Measurements from ENCODE around the gene COL18A1.

The COL18A1 gene

DNA sequence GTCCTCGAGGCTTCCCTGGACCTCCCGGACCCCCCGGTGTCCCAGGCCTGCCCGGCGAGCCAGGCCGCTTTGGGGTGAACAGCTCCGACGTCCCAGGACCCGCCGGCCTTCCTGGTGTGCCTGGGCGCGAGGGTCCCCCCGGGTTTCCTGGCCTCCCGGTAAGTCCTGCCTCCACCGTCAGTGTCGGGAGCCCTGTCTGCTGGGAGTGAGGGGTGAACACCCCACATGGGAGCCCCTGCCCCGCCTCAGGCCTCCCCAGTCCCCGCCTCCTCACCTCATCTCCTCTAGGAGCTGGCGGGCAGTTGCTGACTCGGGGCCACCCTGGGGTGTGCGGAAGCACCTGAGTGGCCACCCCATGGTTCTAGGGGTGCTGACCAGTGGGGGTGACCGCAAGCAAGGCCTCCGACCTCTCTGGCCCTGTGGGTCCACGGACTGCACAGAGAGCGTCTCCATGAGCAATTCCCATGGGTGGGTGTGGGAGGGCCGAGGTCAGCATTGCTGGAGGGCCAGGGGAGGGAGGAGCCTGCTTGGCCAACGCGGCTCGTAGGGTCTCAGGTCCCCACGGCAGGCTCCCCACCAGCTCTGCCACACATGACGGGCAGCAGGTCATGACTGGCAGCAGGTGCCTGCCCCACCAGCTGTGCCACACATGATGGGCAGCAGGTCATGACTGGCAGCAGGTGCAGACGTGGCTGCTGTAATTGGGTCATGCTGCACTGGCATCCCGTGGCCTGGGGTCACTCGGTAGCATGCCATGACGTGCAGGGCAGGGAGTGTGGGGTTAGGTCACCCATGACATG, 75.9 kb downstream of the COL18A1 start:
- DNase-seq (ENCODE audit: low spot score), result no peak

DNA sequence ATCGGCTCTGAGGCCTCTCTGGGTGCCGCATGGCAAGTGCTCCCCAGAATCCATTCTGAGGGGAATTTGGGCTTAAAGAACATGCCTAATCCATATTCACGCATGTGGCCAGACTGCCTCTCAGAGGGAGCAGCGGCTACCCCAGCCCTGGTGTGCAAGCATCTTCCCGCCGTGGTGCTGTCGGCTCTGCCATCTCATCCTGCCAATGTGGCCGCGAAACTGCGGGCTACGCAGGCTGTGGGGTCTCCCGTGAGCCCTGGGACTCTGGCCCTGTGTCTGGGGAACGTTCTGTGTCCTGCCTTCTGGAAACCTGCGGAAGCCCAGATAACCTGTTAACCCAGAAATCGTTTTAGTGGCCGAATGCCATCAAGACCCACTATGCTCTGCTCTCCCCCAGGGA, 76.6 kb downstream of the COL18A1 start:
- no peak for DNase-seq (ENCODE audit: low spot score)

DNA sequence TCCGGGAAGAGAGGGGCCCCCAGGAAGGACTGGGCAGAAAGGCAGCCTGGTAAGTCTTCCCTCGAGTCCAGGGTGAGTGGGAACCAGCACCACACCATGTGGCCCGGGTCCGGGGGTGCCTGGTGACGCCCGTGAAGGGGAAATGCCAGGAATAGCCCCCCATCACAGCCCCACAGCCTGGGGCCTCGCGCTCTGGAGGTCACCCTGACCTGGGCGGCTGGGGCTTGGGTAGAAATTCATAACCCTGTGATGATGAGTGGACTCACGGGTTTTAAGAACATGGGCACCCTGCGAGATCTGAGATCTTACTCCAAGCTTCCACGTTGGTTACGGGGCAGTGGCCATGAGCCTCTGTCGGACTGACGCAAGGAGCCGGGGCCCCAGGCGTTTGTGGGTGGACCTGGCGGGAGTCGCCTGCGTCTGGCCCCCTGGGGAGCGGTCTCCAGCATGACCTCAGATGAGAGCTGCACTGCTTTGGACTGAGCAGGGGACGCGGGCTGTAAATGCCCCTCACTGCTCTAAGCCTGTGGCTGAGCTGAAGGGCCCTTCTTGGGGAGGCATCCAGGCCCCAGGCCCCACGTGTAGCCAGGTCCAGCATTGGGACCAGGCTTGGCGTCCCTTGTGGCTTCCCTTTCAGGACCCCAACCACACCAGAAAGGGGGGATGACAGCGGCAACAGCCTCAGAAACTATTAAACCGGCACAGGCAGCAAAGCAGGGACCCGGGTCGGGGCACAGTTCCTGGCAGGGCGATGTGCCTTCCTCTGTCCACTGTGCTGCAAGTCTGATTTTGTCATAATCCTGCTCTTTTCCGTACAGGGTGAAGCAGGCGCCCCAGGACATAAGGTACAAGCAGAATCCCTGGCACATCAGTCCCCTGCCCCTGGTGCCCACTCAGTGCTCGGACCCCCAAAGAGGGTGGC, 77.3 kb downstream of the COL18A1 start:
- no peak for DNase-seq (ENCODE audit: low spot score)

DNA sequence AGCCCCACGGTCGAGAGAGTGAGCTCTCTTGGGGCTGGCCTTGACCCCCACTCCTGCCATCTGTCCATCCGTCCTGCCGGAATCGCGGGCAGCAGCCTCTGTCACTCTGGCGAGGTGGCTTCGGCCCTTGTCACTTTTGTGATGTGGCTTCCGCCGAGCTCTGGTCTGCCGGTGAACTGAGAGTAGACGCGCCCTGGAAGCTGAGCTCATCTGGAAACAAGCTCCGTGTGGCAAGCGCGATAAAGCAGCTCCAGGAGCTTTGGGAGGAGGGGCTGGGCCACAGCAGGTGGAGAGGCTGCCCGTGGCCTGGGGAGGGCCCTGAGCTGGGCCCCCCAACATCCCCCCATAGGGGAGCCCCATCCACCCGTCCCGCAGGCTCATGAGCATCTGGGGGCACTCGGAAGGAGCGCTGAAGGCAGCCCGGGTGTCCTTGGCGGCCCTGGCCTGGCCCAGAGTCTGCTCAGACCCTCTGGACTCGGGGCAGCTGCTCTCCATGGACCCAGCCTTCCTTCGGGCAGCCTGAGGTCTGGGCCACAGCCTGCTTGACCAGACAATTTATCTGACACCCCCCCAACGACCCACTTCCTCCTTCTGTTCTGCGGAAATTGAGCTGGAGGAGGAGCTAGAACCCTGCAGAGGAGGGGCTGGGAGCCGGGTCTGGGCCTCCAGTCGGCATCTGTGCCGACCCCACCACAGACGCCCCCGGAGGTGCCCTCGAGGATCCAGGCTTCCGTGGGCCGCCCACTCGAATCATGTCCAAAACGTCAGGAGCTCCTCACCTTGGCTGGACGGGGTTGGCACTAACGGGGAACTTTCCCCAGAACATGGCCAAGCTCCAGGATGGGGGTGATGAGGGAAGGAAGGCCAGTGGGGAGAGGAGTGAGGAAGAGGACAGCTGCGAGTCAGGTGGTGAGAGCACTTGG, 78.2 kb downstream of the COL18A1 start:
- no peak for DNase-seq (ENCODE audit: low spot score)

DNA sequence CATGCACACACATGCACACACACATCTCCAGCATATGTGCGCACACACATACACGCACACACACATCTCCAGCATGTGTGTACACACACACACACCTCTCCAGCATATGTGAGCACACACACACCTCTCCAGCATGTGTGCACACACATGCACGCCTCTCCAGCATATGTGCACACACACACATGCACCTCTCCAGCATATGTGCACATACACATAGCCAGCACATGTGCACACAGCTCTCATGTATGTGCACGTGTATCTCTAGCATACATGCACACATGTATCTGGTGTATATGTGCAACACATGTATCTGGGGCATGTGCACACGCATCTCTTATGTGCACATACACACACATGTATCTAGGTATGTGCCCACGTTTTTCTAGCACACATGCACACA, 79.4 kb downstream of the COL18A1 start:
- no peak for DNase-seq (ENCODE audit: low spot score)

DNA sequence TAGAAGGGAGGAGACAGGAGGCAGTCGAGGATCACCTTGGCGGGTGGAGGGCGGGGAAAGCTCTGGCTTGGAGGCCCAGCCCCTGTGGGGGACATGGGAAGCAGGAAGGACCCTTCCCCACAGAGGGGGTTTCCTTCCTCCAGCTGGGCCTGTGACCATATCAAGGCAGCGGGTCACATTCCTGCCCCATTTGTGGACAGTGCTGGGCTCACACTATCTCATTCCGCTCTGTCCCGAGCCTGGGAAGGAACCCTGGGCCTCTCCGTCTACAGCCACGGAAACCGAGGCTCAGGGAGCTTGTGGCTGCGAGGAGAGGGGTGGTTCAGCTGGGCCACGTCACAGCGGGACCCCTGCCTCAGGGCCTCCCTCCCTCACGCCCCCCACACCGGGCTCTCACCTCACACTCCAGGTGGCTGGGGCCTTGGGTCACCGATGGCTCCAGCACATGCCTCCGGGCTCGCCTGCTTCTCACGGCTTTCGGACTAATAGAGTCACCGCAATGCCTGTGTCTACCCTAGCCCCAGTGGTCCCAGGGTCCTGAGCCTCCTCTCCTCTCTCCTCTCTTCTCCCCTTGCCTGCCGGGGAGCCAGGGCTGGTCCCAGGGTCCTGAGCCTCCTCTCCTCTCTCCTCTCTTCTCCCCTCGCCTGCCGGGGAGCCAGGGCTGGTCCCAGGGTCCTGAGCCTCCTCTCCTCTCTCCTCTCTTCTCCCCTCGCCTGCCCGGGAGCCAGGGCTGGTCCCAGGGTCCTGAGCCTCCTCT, 80.9 kb downstream of the COL18A1 start:
- no peak for DNase-seq (ENCODE audit: low spot score)

DNA sequence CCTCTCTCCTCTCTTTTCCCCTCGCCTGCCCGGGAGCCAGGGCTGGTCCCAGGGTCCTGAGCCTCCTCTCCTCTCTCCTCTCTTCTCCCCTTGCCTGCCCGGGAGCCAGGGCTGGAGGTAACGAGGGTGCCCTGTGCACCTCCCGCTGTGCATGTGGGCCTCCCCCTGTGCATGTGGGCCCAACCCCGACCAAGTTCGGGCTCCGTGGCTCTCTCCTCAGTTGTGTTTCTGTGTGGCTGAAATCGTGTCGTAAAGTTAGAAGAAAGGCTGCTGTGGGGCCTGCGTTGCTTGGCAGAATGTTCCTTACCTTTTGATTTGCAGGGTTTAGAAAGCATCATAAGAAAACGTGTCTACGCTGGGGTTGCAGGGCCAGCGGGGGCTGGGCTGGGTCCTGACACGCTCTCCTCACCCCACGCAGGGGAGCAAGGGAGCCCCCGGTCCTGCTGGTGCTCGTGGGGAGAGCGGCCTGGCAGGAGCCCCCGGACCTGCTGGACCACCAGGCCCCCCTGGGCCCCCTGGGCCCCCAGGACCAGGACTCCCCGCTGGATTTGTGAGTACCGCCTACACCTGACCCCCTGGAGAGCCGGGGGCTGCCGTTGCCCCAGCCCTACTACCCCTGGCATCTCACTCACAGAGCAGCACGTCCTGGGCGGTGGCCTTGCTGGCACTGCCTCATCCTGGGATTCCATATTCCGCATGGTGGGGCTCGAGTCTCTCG, 81.6 kb downstream of the COL18A1 start:
- DNase-seq (ENCODE audit: low spot score), result no peak

DNA sequence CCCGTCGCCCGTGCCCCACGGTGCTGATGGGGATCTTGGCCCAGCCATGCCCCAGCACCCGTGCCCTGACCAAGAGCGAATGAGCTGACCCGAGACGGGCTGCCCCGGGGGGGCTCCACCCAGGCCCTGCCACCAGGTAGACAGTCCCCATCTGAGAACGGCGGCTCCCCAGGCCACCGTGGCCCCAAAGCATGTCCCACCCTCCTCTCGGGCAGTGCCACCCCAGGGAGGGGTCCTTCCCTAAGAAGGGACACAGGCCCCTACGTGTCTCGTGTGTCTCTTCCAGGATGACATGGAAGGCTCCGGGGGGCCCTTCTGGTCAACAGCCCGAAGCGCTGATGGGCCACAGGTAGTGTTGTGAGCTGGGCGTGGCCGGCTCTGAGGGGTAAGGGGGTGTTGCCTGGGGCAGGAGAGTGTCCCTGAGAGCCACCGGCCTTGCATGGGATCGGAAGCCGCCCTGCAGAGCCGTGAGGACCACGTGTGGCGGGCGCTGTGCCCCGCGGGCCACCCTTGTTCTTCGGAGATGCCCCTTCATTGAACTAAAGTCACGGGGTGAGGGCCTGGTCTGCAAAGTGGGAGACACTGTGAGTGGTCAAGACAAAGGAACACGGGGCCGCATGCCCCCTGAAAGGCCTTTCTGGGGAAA, 82.3 kb downstream of the COL18A1 start:
- no peak for DNase-seq (ENCODE audit: low spot score)

DNA sequence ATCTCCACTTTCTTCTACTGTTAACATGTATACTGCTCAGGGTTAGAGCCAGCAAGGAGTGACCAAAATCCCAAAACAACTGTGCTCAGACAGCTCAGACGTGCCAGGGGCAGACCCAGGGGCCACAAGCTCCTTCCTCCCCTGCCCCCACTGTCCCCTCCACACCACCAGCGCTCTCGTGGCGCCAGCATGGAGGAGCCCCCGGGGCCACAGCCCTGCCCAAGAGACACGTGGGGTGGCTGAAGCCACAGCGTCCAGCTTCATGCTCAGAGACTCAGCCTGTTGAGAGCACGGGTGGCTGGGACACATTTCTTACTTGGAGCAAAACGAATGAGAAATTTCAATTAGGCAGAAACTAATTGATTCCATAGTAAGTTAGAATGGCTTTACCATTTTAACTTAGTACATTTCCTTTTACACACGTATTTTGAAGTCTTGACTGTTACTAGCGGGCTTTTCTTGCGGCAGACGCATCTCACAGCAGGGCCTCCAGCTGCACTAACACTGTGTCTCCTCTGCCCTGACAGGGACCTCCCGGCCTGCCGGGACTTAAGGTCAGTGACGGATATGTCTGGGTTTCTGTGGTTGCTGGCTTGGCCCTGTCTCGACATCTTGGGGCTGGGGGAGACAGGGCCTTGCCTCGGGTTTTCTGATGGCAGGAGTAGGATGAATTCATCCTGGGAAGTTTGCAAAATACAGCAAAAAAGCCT, 83.1 kb downstream of the COL18A1 start:
- DNase-seq (ENCODE audit: low spot score), result no peak

DNA sequence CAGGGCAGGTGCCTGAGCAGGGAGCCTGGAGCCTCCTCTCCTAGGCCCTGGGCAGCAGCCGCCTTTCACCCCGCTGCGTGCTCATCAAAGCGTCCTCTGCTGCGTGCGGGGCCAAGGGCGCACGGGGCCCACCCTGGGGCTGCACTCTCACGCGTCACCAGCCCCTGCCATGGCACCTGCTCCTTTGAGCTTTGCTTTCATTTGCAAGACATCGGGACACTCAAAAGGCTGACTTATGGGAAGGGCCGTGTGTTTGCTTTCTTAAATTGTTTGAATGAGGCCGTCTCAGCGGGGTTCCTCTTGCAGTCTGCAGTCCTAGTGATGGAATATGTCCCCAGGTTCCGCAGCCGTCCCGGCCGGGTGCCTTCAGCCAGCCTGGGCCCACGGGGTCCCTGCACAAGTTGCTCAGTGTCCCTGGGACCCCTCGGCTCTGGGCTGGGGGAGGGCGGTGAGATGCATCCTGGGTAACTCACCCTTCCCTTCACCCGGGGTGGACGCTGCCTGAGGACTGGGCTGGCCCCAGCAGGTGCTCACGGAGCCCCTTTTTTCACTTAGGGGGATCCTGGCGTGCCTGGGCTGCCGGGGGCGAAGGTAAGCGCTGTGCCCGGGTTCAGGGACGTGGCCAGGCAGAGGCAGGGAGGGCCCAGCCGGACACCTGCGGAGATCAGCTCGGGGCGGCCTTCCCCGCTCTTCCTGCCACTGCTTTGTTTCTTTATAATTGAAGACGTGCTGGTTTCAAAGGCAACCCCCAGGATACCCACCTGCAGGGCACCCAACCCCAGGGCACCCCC, 84.2 kb downstream of the COL18A1 start:
- DNase-seq (ENCODE audit: low spot score), result no peak

DNA sequence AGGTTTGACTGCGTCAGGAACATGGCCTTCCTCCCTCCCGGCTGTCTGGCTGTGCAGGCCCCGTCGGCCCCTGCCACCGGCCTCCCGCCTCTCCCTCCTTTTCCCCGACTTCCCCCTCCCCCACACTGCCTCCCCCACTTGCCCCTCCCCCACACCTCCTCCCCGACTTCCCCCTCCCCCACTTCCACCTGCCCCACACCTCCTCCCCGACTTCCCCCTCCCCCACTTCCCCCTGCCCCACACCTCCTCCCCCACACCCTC, 84.7 kb downstream of the COL18A1 start:
- no peak for DNase-seq (ENCODE audit: low spot score)

DNA sequence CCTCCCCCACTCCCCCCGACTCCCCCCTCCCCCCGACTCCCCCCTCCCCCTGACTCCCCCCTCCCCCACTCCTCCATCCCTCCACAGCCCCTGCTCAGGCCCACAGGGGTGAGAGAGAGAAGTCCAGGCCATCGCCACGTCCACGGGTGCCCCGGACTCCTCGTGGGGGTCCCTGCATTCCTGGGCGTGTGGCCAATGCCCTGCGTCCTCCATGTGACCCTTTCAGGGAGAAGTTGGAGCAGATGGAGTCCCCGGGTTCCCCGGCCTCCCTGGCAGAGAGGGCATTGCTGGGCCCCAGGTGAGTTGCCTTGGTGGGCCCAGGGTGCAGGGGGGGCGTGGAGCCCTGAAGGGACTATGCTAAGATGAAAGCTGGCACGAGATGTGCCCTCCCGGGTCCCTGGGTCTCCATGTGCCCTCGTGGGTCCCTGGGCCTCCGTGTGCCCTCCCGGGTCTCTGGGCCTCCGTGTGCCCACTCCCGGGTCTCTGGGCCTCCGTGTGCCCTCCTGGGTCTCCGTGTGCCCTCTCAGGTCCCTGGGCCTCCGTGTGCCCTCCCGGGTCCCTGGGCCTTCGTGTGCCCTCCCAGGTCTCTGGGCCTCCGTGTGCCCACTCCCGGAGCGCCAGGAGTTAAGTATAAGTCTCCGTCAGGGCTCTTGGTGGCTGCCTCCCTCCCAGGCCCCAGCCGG, 85.2 kb downstream of the COL18A1 start:
- DNase-seq (ENCODE audit: low spot score), result no peak

DNA sequence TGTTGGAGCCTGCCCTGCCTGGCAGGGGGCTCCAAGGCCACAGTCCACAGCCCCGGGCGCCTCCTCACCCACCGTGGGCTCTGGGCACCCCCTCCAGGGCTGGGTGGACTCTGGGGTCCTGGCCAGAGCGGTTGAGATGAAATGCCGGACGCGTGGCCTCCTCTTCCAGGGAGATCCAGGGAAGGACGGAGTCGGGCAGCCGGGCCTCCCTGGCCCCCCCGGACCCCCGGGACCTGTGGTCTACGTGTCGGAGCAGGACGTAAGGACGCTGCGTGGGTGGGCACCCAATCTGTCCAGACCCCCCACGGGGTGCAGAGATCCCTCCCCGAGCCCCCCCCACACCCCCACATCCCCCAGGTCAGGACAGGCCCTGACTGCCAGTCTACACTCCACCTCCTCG, 86.1 kb downstream of the COL18A1 start:
- no peak for DNase-seq (ENCODE audit: low spot score)

DNA sequence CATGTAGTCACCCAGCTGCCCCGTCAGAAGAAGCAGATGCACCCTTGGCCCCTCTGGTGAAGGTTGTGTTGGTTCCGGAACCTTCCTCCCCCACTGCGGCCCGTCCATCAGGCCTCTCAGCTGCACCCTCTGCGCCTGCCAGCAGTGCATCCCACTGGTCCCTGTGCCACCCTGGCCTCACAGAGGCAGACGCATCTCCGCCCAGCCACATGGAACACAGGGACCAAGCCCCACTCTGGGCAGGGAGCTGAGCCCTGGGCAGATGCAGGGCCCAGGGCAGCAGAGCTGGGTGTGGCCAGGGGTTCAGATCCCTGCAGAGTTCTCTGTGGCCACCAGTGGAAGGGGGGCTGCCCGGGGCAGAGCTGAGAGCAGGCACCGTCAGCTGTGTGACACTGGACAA, 86.7 kb downstream of the COL18A1 start:
- DNase-seq (ENCODE audit: low spot score), result no peak

DNA sequence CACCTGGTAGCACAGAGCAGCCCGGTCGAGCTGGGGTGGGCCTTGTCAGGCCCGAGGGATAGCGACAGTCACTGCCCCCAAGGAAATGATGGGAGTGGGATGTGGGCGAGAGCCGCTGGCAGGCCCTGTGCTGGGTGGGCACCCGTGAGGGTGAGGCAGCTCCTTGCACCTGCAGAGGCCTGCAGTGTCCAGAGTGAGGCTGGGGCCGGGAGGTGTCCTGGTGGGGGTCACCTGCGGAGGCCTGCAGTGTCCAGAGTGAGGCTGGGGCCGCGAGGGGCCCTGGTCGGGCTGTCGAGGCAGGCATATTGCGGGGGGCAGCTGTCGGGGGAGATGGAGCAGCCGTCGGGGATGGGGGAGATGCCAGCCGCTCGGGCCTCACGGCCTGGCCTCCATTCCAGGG, 87.8 kb downstream of the COL18A1 start:
- no peak for DNase-seq (ENCODE audit: low spot score)

DNA sequence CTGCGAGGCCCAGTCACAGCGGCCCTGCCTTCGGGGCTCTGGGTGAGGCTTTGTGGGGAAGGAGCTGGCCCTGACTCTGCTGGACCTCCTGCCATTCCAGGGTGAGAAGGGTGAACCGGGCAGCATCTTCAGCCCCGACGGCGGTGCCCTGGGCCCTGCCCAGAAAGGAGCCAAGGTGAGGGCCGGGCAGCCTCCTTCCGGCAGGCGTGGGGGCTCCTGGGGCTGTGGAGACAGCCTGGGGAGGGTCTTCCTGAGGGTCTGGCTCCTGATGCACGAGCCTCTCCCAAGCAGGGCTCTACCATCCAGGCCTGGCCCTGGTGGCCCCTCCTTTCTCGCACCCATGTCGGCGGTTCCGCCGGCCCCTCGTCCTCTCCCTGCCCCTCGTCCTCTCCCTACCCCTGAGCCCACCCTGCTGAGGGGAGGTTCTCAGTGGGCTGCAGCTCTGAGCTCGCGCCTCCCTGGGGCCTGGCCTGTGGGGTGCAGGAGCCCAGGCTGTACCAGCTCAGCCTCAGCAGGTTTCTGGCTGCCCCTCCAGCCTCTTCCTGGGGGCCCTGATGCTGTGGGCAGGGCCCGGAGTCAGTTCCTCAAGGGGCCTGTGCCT, 88.5 kb downstream of the COL18A1 start:
- DNase-seq (ENCODE audit: low spot score), result no peak

DNA sequence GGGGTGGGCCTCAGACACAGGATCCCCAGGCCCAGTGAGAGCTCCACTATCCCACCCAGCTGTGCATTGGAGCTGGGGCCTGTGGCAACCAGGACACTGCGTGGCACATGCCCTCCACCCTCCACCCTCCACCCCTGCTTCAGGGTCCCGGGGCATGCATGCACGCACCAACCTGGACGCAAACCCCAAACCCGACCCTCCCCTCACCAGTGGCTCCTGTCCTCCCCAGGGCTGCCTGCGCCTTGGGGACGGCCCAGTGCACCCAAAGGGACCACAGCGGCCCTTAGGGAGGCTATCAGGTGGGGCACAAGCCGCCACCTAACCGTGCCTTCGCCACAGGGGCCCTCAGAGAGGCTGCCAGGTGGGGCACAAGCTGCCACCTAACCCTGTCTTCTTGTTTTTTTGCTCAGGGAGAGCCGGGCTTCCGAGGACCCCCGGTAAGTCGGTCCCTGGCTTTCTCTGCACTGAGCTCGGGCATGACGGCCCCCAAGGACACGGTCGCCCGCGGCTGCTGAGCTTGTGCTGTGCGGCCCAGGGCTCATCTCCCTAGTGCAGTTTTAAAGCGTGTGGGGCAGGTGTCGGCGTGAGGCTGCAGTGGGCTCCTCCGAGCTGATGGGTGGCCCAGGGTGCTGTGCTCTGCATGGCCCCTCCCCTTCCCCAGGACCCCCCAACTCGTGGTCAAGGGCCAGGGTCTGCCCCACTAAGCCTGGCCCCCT, 89.3 kb downstream of the COL18A1 start:
- no peak for DNase-seq (ENCODE audit: low spot score)

All from left forelimb (tissue), 1 donor.